NCI-H2227 treated with DMSO at 0.1 percent for 48 hours (cell line): ENCODE measurements around the gene PSMD8.
"Not testable (repeated sequence)": the region's sequence is repeated elsewhere in the genome, so short reads cannot be mapped to it uniquely, and the experiment has no call there.

Source experiments
- DNase-seq: peaks from one replicate; lab custom pipeline; 2025; lab: John Stamatoyannopoulos, UW

The PSMD8 gene

GRCh38 chr19:38387550-38388348 is 13.4 kb downstream of the PSMD8 start, which contains the start of gene GGN:
TSS of gene GGN (minus strand) at chr19:38388034. CDS start at chr19:38387261, 773 bp downstream.
- DNase-seq = peak; percentile 100

DNA sequence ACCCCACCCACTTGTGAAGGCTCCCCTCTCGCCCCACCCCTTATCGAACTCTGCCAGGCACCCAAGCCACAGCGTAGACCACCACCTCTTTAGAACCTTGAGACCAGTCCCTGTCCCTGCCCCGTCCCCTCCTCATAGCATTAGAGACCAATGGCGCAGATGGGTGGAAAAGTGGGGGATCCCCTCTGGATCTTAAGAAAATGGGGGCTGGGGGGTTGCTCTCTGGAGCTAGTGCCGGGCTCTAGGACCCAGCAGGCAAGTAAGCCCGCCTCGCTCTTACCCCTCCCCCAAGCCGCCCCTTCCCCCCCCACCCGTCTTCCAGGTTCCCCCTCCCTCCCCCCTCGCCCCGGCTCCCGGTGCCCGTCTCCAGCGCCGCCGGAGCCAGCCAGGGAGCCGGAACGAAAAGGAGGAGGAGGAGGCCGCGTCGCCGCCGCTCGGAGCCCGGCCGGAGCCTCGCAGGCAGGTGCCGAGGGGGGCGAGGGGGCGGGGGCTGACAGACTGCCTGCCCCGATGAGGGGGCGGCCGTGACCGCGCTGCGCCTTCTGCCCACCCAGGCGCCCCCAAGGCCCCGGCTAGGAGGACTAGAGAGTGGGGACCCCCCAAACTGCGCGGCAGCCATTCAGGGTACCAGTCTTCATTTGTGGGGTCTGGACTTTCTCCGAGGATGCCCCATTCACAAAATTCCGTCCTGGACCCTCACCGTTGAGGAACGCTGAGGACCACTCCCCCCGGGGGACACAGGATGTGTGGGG is 14.2 kb downstream of the PSMD8 start, which contains the start of gene SPRED3:
SPRED3 (plus strand) TSS at position 349 of the 752 bp plus-strand sequence. CDS start 1,606 bp downstream, outside the sequence.
- DNase-seq = peak; percentile 100

GRCh38 chr19:38389101-38389925 is 14.9 kb downstream of the PSMD8 start:
- peak; percentile 84 for DNase-seq

DNA sequence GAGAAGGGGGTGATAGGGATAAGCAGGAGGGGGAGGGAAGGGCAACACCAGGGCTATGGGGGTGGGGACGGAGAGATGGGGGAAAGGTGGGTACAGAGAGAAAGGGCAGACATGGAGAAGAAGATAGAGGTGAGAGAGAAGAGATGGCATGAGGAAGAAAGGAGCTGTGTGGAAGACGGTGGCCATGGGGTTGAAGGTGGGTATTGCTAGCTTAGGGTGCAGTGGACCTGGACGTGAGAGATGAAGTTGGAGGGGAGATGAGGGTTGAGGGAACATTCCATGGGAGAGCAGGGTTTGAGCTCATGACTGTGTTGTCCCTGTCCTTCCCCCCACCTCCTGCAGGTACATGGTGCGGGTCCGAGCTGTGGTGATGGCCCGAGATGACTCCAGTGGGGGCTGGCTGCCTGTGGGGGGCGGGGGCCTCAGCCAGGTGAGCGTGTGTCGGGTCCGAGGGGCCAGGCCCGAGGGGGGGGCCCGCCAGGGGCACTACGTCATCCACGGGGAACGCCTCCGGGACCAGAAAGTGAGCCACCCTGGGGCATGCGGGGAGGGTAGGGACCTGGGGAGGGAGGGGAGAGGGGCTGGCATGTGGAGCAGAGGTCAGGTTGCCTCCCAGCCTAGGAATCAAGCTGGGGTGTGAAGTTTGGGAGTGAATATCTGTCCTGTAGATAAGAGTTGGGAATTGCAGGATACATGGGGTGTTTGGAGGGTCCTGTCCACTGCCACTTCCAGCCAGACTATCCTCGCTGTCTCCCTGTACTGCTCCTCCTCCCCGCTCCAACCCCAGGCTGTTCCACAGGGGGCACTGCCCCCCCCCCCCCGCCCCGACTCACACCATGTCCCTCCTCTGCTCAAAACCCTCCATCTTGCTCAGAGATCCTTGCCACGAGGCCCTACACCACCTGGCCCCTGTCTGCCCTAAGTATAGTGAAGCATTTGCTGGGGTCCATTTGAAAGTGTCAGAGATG is 15.9 kb downstream of the PSMD8 start:
- DNase-seq = no peak

DNA sequence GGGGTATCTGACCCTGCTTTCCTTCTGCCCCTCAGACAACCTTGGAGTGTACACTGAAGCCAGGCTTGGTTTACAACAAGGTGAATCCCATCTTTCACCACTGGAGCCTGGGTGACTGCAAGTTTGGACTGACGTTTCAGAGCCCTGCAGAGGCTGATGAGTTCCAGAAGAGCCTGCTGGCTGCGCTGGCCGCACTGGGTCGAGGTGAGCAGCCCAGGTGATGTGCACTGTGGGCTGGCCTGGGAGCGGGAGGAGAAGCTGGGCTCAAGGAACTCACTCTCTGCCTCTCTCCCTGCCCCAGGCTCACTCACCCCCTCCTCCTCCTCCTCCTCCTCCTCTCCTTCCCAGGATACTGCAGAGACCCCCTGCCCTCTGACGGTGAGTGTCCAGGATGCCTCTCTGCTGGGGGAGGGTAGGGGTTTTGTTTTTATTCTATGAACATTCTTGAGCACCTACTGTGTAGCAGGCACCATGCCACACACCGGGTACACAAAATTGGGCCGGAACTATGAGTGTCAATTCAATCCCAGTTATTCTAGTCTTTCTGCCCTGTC is 17.6 kb downstream of the PSMD8 start:
- no peak for DNase-seq

- no peak for DNase-seq
These were observed 18.4 kb downstream of the PSMD8 start for GRCh38 chr19:38392707-38393308.

- no peak for DNase-seq
These were observed 20.1 kb downstream of the PSMD8 start for GRCh38 chr19:38394488-38394887.

DNA sequence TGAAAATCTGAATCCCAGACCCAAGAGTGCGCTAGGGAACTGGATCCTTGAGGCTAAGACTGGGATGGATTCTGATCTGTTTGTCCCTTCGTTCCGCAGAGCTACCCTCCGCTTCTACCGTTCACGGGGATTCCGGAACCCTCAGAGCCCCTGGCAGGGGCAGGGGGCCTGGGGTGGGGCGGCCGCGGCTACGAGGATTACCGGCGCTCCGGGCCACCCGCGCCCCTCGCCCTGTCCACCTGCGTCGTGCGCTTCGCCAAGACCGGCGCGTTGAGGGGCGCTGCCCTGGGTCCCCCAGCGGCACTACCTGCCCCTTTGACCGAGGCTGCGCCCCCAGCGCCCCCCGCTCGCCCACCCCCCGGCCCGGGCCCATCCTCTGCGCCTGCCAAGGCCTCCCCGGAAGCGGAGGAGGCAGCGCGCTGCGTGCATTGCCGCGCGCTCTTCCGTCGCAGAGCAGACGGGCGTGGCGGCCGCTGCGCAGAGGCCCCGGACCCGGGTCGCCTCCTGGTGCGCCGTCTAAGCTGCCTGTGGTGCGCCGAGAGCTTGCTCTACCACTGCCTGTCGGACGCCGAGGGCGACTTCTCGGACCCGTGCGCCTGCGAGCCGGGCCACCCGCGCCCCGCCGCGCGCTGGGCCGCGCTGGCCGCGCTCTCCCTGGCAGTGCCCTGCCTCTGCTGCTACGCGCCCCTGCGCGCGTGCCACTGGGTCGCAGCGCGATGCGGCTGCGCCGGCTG is 21.2 kb downstream of the PSMD8 start:
- DNase-seq = no peak

GRCh38 chr19:38399081-38399480 is 24.7 kb downstream of the PSMD8 start:
- no peak for DNase-seq

GRCh38 chr19:38399537-38399936 is 25.2 kb downstream of the PSMD8 start:
- no peak for DNase-seq

- no peak for DNase-seq
These were observed 26.0 kb downstream of the PSMD8 start for GRCh38 chr19:38400361-38400760.

DNA sequence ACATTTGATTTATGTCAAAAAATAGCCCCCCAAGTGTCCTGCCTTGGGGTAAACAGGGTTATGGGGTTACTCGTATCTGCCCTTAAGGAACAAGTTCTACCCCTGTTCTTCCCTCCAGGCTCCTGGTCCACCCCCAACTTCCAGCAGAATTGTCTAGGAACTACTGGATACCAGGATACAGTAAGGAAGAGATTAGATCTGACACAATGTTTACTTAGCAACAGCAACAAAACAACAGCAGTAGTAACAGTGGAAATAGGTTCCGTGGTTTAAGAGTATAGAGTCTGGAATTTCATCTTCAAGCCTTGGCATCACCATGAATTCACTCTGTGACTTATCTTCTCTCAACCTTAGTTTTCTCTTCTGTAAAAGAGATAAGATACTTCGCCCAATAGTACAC is 26.8 kb downstream of the PSMD8 start:
- no peak for DNase-seq

DNA sequence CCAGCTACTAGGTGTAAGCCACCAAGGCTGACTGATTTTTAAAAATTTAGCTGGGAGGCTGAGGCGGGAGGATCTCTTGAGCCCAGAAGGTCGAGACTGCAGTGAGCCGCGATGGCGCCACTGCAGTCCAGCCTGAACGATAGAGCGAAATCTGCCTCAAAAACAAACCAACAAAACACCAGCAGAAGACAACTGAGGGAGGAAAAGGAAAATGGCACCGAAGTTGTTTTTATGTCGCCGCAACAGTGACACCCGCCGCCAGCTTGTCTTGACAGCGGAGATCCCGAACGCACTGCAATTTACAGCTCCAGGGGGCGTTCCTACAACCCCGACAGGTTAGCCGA is 28.2 kb downstream of the PSMD8 start:
- DNase-seq = no peak

- DNase-seq = peak; percentile 100
These were observed 28.8 kb downstream of the PSMD8 start, which contains the start of gene FAM98C for GRCh38 chr19:38402967-38403674. TSS of gene FAM98C (plus strand) at chr19:38403093. CDS start at chr19:38403154, 61 bp downstream.

- no peak for DNase-seq
These were observed 30.5 kb downstream of the PSMD8 start for GRCh38 chr19:38404858-38405257.

- DNase-seq = no peak
These were observed 30.9 kb downstream of the PSMD8 start for GRCh38 chr19:38405276-38405675.

- no peak for DNase-seq
These were observed 35.3 kb downstream of the PSMD8 start for GRCh38 chr19:38409631-38410133.

GRCh38 chr19:38410407-38410806 is 36.0 kb downstream of the PSMD8 start:
- DNase-seq = not testable (repeated sequence)
